Activated naive CD8-positive, alpha-beta T cell treated with anti-CD3 and anti-CD28 coated beads for 36 hours (primary cell): ENCODE results near the gene TMC4. TPM values are rescaled to one million over a fixed set of nuclear protein-coding genes. Genes with fewer than 3 reads are reported as not detected.

Source experiments
- DNase-seq: peaks from one replicate; pipeline ENCODE4 v3.0.0; 2021
- H3K27ac Mint-ChIP-seq: one replicate; pipeline ENCODE4 v1.8.0; 2022; ENCODE audit warnings: mild to moderate bottlenecking, moderate library complexity, mixed read lengths
- H3K27me3 Mint-ChIP-seq: one replicate; pipeline ENCODE4 v1.8.0; 2022; ENCODE audit warnings: mild to moderate bottlenecking, mixed read lengths
- H3K36me3 Mint-ChIP-seq: one replicate; pipeline ENCODE4 v1.8.0; 2021; ENCODE audit warnings: mild to moderate bottlenecking, mixed read lengths
- H3K4me1 Mint-ChIP-seq: one replicate; pipeline ENCODE4 v1.8.0; 2021; ENCODE audit warnings: mixed read lengths
- H3K4me3 Mint-ChIP-seq: one replicate; pipeline ENCODE4 v1.8.0; 2022; ENCODE audit warnings: mild to moderate bottlenecking, moderate library complexity, mixed read lengths
- H3K9me3 Mint-ChIP-seq: one replicate; pipeline ENCODE4 v1.8.0; 2022; ENCODE audit warnings: mixed read lengths
- total RNA-seq, 2 experiments: library from RNA; stranded (reverse); gene quantifications; one replicate each; pipeline ENCODE4 v1.2.3, GENCODE V29; 2021

Gene TMC4
- total RNA-seq, 2 experiments from 2014 or later, result not detected

- no peak for DNase-seq
- no peaks in the 10 kb centered on the region for H3K9me3 Mint-ChIP-seq
- H3K27me3 Mint-ChIP-seq, result no peaks in the 10 kb centered on the region
- no peak overlapping the region for H3K27ac Mint-ChIP-seq
- peaks cover 9% of the 10 kb centered on the region for H3K36me3 Mint-ChIP-seq
- no peaks in the 10 kb centered on the region for H3K4me1 Mint-ChIP-seq
- H3K4me3 Mint-ChIP-seq, result no peak overlapping the region
Measured at GRCh38 chr19:54127688-54128440, 45.1 kb downstream of the TMC4 start.

GRCh38 chr19:54125713-54126112, 47.2 kb downstream of the TMC4 start:
- no peak overlapping the region for H3K27ac Mint-ChIP-seq

DNA sequence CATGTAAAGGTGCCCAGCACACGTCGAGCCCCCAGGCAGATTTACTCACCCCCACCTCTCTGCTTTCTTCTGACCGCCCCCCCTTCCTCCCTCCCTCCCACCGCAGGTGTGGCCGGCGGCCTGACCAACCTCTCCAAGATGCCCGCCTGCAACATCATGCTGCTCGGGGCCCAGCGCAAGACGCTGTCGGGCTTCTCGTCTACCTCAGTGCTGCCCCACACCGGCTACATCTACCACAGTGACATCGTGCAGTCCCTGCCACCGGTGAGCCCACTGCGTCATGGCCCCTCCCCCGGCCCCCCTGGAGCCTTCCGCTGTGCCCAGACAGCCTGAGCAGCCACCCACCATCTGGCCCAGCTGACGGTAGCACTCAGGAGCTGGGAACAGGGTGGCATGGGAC, 48.6 kb downstream of the TMC4 start:
- Mint-ChIP-seq H3K9me3 (no peaks in the 10 kb centered on the region), H3K36me3 (peaks cover 26% of the 10 kb centered on the region), H3K27ac (no peak overlapping the region), H3K27me3 (no peaks in the 10 kb centered on the region), H3K4me1 (no peaks in the 10 kb centered on the region), H3K4me3 (no peak overlapping the region)
- DNase-seq, result no peak

More at GRCh38 chr19:54125713-54126112, 47.2 kb downstream of the TMC4 start:
- DNase-seq, result no peak
- Mint-ChIP-seq H3K27me3 (no peaks in the 10 kb centered on the region), H3K36me3 (peaks cover 19% of the 10 kb centered on the region), H3K4me1 (no peaks in the 10 kb centered on the region), H3K9me3 (no peaks in the 10 kb centered on the region), H3K4me3 (no peak overlapping the region)

GRCh38 chr19:54123682-54124081, 49.3 kb downstream of the TMC4 start:
- H3K4me3 Mint-ChIP-seq, result no peak overlapping the region
- no peaks in the 10 kb centered on the region for H3K27me3 Mint-ChIP-seq
- no peaks in the 10 kb centered on the region for H3K9me3 Mint-ChIP-seq
- H3K4me1 Mint-ChIP-seq, result no peaks in the 10 kb centered on the region
- DNase-seq, result no peak
- H3K27ac Mint-ChIP-seq, result no peak overlapping the region
- H3K36me3 Mint-ChIP-seq, result peaks cover 26% of the 10 kb centered on the region

DNA sequence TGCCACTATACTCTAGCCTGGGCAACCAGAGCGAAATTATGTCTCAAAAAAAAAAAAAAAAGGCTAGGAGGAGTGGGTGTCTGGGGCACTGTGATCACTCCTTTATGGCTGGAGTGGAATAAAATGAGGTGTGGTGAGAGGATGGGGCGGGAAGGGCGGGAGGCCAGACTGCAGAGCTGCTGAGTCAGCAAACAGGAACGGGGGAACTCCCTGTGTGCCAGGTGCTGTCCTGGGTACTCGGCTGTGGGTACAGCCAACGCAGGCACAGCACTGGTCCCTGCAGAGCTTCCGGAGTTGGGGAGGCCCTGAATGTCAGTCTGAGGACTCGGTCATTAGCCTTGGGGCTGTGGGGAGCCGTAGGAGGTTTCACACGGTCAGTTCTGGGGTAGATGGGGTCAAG, 51.7 kb downstream of the TMC4 start:
- no peak for DNase-seq
- Mint-ChIP-seq H3K4me1 (peaks cover 7% of the 10 kb centered on the region), H3K4me3 (no peak overlapping the region), H3K36me3 (peaks cover 26% of the 10 kb centered on the region), H3K9me3 (no peaks in the 10 kb centered on the region), H3K27me3 (no peaks in the 10 kb centered on the region), H3K27ac (no peak overlapping the region)

DNA sequence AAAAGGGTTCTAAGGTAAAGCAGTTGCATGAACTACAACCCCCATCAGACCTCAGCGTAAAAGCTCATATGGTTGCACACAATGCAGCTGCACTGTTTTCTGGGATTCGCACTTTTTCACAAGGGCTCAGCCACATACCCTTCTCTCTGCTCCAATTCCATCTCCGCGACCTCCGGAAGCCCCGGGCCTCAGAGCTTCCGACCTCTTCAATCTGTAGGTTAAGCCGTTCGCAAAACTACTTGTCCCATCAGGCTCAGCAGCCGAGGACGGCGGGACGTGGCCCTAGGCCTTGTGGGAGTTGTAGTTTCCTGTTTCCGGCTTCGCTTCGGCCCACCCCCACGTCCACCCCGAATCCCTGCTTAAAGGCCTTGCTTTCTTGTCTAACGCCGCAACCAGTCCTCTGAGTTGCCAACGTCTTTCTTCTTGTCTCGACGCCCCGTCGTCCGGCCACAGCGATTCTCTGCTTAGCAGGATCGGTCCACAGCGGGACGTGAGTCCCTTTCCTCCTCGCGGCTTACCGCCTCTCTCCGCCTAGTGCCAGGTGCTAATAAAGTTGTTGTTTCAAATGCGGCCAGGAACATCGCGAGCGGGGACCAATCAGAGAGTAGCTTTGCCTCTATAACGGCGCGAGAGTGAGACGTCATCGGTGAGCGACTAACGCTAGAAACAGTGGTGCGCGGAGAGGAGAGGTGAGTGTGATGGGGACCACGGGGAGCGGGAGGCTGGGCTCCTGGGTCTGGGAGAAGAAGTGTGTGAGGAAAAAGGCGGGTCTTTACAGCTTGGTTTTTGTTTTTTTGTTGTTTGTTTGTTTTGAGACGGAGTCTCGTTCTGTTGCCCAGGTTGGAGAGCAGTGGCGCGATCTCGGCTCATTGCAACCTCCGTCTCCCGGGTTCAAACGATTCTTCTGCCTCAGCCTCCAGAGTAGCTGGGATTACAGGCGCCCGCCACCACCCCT, 57.6 kb downstream of the TMC4 start, which contains the start of the genes PRPF31 and TFPT:
Gene PRPF31, plus strand, starts transcription at position 646 of the 955 bp plus-strand sequence. CDS start 2,525 bp downstream, outside the sequence.
Gene TFPT, minus strand, starts transcription at position 549 of the 955 bp plus-strand sequence. Its CDS starts 388 bp downstream, at position 161.
- no peaks in the 10 kb centered on the region for H3K27me3 Mint-ChIP-seq
- peak within 1 kb of the TSS; percentile 96 for H3K27ac Mint-ChIP-seq

DNA sequence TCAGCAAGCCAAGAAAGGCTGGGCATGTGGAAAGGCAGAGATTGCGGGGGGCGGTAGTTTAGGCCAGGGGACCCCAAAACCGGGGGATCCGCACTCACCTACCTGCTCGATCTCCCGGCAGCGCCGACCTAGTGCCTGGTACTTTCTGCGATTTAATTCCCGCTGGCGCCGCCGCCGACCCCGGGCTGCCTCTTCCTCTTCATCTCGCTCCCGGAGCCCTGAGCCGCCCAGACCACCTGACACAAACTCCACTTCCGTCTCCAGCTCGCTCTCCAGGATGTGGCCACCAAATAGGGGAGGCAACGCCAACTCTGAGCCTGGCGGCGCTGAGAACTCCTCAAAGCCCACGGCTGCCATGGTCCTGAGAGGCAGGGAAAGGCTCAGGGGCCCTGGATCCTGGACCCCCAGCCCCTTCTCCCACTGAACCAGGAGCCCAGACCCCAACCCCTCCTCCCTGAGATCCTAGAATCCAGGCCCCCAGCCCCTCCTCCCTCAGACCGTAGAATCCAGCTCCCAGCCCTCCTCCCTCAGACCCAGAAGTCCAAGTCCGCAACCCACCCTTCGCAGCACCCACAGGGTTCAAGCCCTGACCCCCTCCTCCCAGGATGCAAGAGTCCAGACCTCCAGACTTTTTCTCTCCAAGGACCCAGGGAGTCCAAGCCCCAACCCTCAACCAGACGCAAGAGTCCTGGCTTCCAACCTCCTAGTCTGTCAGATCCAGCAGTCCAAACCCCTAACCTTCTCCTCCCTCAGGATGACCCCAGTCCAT, 58.4 kb downstream of the TMC4 start:
- H3K27ac Mint-ChIP-seq, result peak overlapping the region; percentile 96

More for the DNA sequence above, 57.6 kb downstream of the TMC4 start, which contains the start of the genes PRPF31 and TFPT:
- Mint-ChIP-seq H3K4me1 (peaks cover 25% of the 10 kb centered on the region), H3K36me3 (peaks cover 34% of the 10 kb centered on the region), H3K9me3 (no peaks in the 10 kb centered on the region), H3K4me3 (peak within 1 kb of the TSS; percentile 90)
- DNase-seq, result peak; percentile 91

More for the DNA sequence above, 58.4 kb downstream of the TMC4 start:
- Mint-ChIP-seq H3K4me1 (peaks cover 27% of the 10 kb centered on the region), H3K27me3 (no peaks in the 10 kb centered on the region), H3K4me3 (peak overlapping the region; percentile 90), H3K36me3 (peaks cover 29% of the 10 kb centered on the region), H3K9me3 (no peaks in the 10 kb centered on the region)
- DNase-seq, result peak; percentile 71

Other genes starting within 250 kb of the TMC4 start
- not detected for gene CACNG8, start 210.2 kb downstream of the TMC4 start, total RNA-seq
- gene CACNG6, start 181.5 kb downstream of the TMC4 start, total RNA-seq, result not detected
- gene VSTM1, start 109.3 kb downstream of the TMC4 start, total RNA-seq, result not detected
- gene TARM1, start 91.8 kb downstream of the TMC4 start, total RNA-seq, result not detected
- under 1 TPM; 0.37 to 0.38 TPM for gene OSCAR, start 72.4 kb downstream of the TMC4 start, total RNA-seq
- 10 to 100 TPM; 93.6 to 97.9 TPM for gene NDUFA3, start 70.3 kb downstream of the TMC4 start, total RNA-seq
- gene TFPT, start 57.5 kb downstream of the TMC4 start, total RNA-seq, result 10 to 100 TPM; 33.3 to 38.5 TPM
- 100 to 1,000 TPM; 120 to 124 TPM for gene PRPF31, start 57.4 kb downstream of the TMC4 start, total RNA-seq
- 10 to 100 TPM; 59.0 to 62.1 TPM for gene CNOT3, start 35.4 kb downstream of the TMC4 start, total RNA-seq
- gene LENG1, start 13.4 kb downstream of the TMC4 start, total RNA-seq, result 1 to 10 TPM; 3.2 to 4.1 TPM
- 10 to 100 TPM; 57.0 to 57.1 TPM for gene MBOAT7, start 16.4 kb upstream of the TMC4 start, total RNA-seq
- gene TSEN34, start 18.1 kb upstream of the TMC4 start, total RNA-seq, result 10 to 100 TPM; 15.5 to 16.4 TPM
- 1,000 to 10,000 TPM; 1,783 to 1,787 TPM for gene RPS9, start 27.7 kb upstream of the TMC4 start, total RNA-seq
- not detected for gene LILRB3, start 49.8 kb upstream of the TMC4 start, total RNA-seq
- gene LILRA6, start 69.6 kb upstream of the TMC4 start, total RNA-seq, result not detected
- not detected for gene LILRB5, start 84.1 kb upstream of the TMC4 start, total RNA-seq
- gene LILRB2, start 108.0 kb upstream of the TMC4 start, total RNA-seq, result not detected
- not detected for gene LILRA5, start 140.0 kb upstream of the TMC4 start, total RNA-seq
- gene LILRA4, start 166.0 kb upstream of the TMC4 start, total RNA-seq, result under 1 TPM in 1 of 2 experiments, not detected in 1; 0.40 TPM
- gene LAIR1, start 191.8 kb upstream of the TMC4 start, total RNA-seq, result 10 to 100 TPM in 1 of 2 experiments, 1 to 10 TPM in 1; 9.0 to 10.1 TPM
- gene TTYH1, start 242.3 kb upstream of the TMC4 start, total RNA-seq, result 1 to 10 TPM in 1 of 2 experiments, under 1 TPM in 1; 0.98 to 1.8 TPM